OCI-LY1 (cell line): ENCODE measurements around the gene TRIOBP.

Source experiments
- H2AFZ ChIP-seq: fragments of 200-600 bp; sonication (generic), shearing (Covaris generic); 2 replicates; pipeline ENCODE4 v1.6.0; 2014; ENCODE audit warnings: antibody characterized with exemption, mild to moderate bottlenecking, low read length
- H3F3A ChIP-seq: fragments of 200-600 bp; sonication (generic), shearing (Covaris generic); 2 replicates; pipeline ENCODE4 v1.6.0; 2014; ENCODE audit warnings: mild to moderate bottlenecking, antibody characterized with exemption, low read length, moderate library complexity; ENCODE audit not compliant: insufficient read depth
- H3K27ac ChIP-seq: fragments of 200-600 bp; sonication (generic); 2 replicates; pipeline ENCODE4 v1.5.1; 2014; ENCODE audit warnings: low read length, mixed run types, mild to moderate bottlenecking, low read depth; ENCODE audit not compliant: poor library complexity, severe bottlenecking
- H3K27me3 ChIP-seq: fragments of 200-600 bp; sonication (generic); 2 replicates; pipeline ENCODE4 v1.6.0; 2014; ENCODE audit warnings: antibody characterized with exemption, mild to moderate bottlenecking, low read length, moderate library complexity; ENCODE audit not compliant: insufficient read depth
- H3K36me3 ChIP-seq: fragments of 200-600 bp; sonication (generic); 2 replicates; pipeline ENCODE4 v1.6.1; 2014; ENCODE audit warnings: mild to moderate bottlenecking, antibody characterized with exemption, low read length, moderate library complexity, mixed read lengths; ENCODE audit not compliant: insufficient read depth
- H3K4me1 ChIP-seq: fragments of 200-600 bp; sonication (generic); 2 replicates; pipeline ENCODE4 v1.5.1; 2014; ENCODE audit warnings: mild to moderate bottlenecking, low read length, moderate library complexity; ENCODE audit not compliant: insufficient read depth, severe bottlenecking
- H3K4me2 ChIP-seq: fragments of 200-600 bp; sonication (generic), shearing (Covaris generic); 2 replicates; pipeline ENCODE4 v1.6.1; 2014; ENCODE audit warnings: low read length
- H3K4me3 ChIP-seq: fragments of 200-600 bp; sonication (generic); 2 replicates; pipeline ENCODE4 v1.5.1; 2014; ENCODE audit warnings: low read length, low read depth, mild to moderate bottlenecking, mixed read lengths; ENCODE audit not compliant: poor library complexity, severe bottlenecking
- H3K79me2 ChIP-seq: fragments of 200-600 bp; shearing (Covaris generic); 2 replicates; pipeline ENCODE4 v1.6.1; 2016; ENCODE audit warnings: mixed run types, low read length, mixed read lengths; ENCODE audit not compliant: insufficient read depth
- H3K9ac ChIP-seq: fragments of 200-600 bp; sonication (generic), shearing (Covaris generic); 2 replicates; pipeline ENCODE4 v1.6.1; 2014; ENCODE audit warnings: mild to moderate bottlenecking, low read length, mixed read lengths
- H3K9me2 ChIP-seq: fragments of 200-600 bp; sonication (generic), shearing (Covaris generic); 2 replicates; pipeline ENCODE4 v1.6.1; 2014; ENCODE audit warnings: low read depth, mild to moderate bottlenecking, low read length, mixed read lengths
- H3K9me3 ChIP-seq: fragments of 200-600 bp; shearing (Covaris generic); 2 replicates; pipeline ENCODE4 v1.6.1; 2014; ENCODE audit warnings: low read length, mixed read lengths
- H4K20me1 ChIP-seq: fragments of 200-600 bp; sonication (generic), shearing (Covaris generic); 2 replicates; pipeline ENCODE4 v1.6.0; 2016; ENCODE audit warnings: mild to moderate bottlenecking, low read length; ENCODE audit not compliant: insufficient read depth
- CTCF ChIP-seq: fragments of 200-600 bp; sonication (generic), shearing (Covaris generic); IDR thresholded peaks from 2 replicates; pipeline ENCODE4 v1.5.1; 2017; ENCODE audit warnings: mild to moderate bottlenecking, antibody characterized with exemption, low read length, moderate library complexity, mixed read lengths
- EZH2 ChIP-seq: fragments of 200-600 bp; sonication (generic), shearing (Covaris generic); IDR thresholded peaks from 2 replicates; pipeline ENCODE4 v1.8.0; 2017; ENCODE audit warnings: borderline replicate concordance, mixed run types, mild to moderate bottlenecking, antibody characterized with exemption, low read length, moderate library complexity, mixed read lengths

The TRIOBP gene

GRCh38 chr22:37808294-37808657, 111.4 kb downstream of the TRIOBP start:
- no peak overlapping the region for H3K27ac ChIP-seq

GRCh38 chr22:37809672-37810333, 113.0 kb downstream of the TRIOBP start:
- Histone ChIP-seq H4K20me1 (no peaks in the 10 kb centered on the region), H3K79me2 (no peaks in the 10 kb centered on the region), H3K4me2 (no peak overlapping the region; the same call in 1 of the 2 replicates), H3K9ac (no peak overlapping the region), H2AFZ (no peak overlapping the region), H3K9me2 (no peaks in the 10 kb centered on the region), H3K4me3 (no peak overlapping the region), H3K27ac (no peak overlapping the region), H3F3A (no peaks in the 10 kb centered on the region; the same call in 1 of the 2 replicates), H3K27me3 (peaks cover 6% of the 10 kb centered on the region; the same call in 1 of the 2 replicates), H3K4me1 (peaks cover 39% of the 10 kb centered on the region), H3K9me3 (no peaks in the 10 kb centered on the region), H3K36me3 (peaks cover 5% of the 10 kb centered on the region; the same call in 1 of the 2 replicates)
- TF ChIP-seq EZH2 (no peak), CTCF (no peak)

More at GRCh38 chr22:37808294-37808657, 111.4 kb downstream of the TRIOBP start:
- TF ChIP-seq CTCF (no peak), EZH2 (no peak)
- Histone ChIP-seq H3K79me2 (no peaks in the 10 kb centered on the region), H3F3A (no peaks in the 10 kb centered on the region; the same call in 1 of the 2 replicates), H3K27me3 (peaks cover 10% of the 10 kb centered on the region; the same call in 1 of the 2 replicates), H3K4me1 (peaks cover 52% of the 10 kb centered on the region), H3K36me3 (no peaks in the 10 kb centered on the region; the same call in 1 of the 2 replicates), H3K9ac (peak overlapping the region; percentile 72), H3K4me2 (peak overlapping the region; percentile 73), H3K9me2 (no peaks in the 10 kb centered on the region), H4K20me1 (no peaks in the 10 kb centered on the region), H2AFZ (no peak overlapping the region), H3K9me3 (no peaks in the 10 kb centered on the region), H3K4me3 (peak overlapping the region; percentile 73)

- Histone ChIP-seq H3K79me2 (no peaks in the 10 kb centered on the region), H4K20me1 (no peaks in the 10 kb centered on the region), H3K4me3 (no peak overlapping the region), H3F3A (no peaks in the 10 kb centered on the region), H3K9me2 (no peaks in the 10 kb centered on the region), H2AFZ (no peak overlapping the region), H3K27ac (no peak overlapping the region), H3K9me3 (no peaks in the 10 kb centered on the region), H3K9ac (no peak overlapping the region), H3K4me2 (no peak overlapping the region), H3K36me3 (peaks cover 11% of the 10 kb centered on the region; the same call in 1 of the 2 replicates), H3K4me1 (peaks cover 23% of the 10 kb centered on the region), H3K27me3 (no peaks in the 10 kb centered on the region)
- no peak for TF ChIP-seq EZH2
- no peak for TF ChIP-seq CTCF
Measured at GRCh38 chr22:37811867-37812266, 115.0 kb downstream of the TRIOBP start.
